Head of caudate nucleus (tissue), 42 donors: ENCODE measurements around the gene ZNF777.
"Not testable (repeated sequence)": the region's sequence is repeated elsewhere in the genome, so short reads cannot be mapped to it uniquely, and the experiment has no call there.

Experiments used
- DNase-seq, 42 donors: peaks; one replicate each; pipeline versions ENCODE4 v3.0.0 to v3.0.0-alpha.2; 2020 to 2021; ENCODE audit warnings: mixed read lengths in 7 of 42
- intact Hi-C: fragments of 100-400 bp; cut with DNase I; formaldehyde crosslinking; loops from one replicate; pipeline ENCODE4 v1.15.0; 2022

Gene ZNF777

DNA sequence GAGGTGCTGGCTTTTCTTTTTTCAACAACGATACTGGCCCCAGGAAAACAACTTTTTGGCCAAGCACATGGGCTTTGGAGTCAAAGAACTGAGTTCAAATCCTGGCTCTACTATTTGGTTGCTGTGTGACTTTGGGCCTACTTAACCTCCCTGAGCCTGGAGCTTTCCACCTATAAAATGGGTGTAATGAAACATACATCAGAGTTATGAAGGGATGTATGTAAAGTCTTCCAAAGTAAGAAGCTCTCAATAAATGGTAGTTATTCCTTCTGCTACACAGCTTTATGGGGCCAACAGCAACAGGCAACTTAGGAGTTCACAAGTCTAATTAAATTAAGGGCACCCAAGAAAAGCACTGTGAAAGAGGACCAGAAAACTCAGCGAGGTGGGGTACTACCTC lies 33.0 kb downstream of the ZNF777 start:
- no peak for DNase-seq
- intact Hi-C loops = loop anchor here (10.0 kb wide), 1 partner anchor 67 kb away; the partner anchor contains the start of gene ZNF746

DNA sequence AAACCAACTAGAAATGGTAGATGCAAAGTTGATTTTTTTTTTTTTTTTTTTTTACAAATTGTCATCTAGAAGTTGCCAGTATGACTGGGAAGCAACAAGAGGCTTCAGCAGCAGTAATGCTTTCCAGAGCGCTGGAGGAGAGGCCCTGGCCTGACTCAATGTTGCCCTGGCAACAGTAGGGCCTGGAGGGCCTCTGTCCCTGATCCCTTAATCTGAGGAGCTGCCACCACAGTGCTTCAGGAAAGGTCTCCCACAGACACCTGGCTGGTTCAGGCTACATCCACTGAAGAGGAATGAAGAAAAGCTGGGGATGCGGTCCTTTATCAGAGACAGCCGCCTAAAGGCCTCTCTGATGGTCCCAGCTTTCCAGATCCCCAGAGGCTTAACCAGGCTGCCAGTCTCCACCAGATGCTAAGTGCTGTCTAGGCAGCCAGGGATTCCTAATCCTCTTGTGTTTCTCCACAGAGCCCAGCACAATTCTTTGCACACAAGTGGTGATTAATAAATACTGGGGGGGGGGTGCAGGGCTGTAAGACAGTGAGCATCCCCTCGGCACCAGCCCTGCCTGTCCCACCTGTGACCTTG lies 33.7 kb downstream of the ZNF777 start:
- peak in 5 of 42 donors; percentile 11 to 55 (median 25) for DNase-seq
- intact Hi-C loops = loop anchor here (10.0 kb wide), 1 partner anchor 68 kb away; the partner anchor contains the start of gene ZNF746

DNA sequence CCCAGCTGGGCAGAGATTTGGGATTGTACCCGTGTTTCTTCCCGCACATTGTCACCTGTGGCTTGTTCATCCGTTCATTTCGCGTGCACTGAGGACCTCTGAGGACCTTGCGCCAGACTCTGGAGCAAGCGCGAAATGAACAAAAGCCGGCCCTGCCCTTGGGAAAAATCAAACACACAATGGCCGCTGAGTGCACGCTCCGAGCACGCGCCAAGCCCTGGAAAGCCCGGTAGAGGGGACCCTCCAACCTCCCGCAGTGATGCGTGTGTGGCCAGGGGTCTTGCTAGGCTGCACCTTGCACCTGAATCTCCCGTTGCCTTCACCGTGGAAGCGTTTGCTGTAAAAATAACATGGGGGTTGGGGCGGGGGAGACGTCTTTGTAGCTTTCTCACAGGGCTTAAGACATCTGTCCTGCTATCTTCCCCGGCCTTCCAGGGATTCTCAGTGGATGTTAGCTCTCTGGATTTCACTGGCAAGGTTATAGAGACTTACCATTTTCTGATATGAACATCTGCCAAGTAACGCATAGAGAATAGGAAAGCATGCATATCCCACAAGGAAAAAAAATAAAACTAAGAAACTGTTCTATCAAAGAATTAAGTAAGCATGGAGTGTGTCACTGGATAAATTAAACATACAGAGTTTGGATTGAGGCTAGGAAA lies 37.3 kb downstream of the ZNF777 start:
- intact Hi-C loops = loop anchor here (10.0 kb wide), 1 partner anchor 71 kb away; the partner anchor contains the start of gene ZNF746

DNA sequence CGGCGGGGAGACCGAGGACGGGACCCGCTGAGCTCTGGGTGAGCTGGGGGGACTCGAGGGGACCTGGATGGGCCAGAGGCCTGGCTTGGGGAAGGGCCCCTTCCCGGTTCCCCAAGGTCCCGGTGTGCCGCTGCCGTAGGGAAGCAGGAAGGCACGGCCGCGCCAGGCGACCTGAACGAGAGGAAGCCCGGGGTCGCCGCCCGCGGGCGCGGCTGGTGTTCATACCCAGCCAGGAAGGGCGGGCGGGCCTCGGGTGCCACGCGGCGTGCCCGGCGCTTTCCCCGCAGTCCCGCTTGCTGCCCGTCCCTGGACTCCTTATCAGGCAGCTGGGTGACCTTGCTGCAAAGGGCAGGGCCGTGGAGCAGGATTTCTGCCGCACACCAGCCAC lies 38.0 kb downstream of the ZNF777 start:
- intact Hi-C loops = loop anchor here (10.0 kb wide), 1 partner anchor 72 kb away; the partner anchor contains the start of gene ZNF746
- no peak for DNase-seq

More for the DNA sequence above, 37.3 kb downstream of the ZNF777 start:
- peak in 1 of 42 donors; percentile 42 for DNase-seq

DNA sequence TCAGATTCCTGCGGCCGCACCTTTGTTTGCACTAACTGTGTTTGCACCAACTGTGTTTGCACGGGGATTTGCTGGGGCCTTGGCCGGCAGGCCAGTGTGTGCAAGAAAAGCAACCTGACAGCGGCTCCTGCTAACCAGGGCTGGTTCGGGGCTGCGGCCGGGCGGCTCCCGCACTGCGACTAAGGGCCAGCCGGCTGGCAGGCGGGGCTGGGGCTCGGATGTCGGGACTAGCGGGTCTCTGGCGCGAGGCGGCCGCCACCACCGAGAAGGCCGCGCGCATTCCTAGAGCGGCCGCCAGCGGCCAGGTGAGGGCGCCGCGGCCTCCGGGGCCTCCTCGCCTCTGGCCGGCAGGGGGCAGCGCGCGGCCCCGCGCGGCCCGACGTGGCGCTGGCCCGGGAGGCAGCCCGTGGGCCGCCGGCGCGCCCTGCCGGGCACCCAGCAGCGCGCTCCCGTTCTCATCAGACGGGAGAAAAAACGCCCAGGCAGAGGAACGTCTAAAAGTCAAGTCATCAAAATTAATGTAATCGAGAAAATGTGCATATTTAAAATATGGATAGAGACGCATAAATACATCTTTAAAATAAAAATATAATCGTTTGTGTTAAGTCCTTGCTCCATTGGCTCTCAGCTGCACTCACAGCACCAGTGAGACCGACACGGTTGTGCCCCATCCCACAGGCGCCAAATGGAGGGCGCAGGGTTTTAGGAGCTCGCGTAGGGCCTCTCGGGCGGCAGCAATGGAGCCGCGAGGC lies 38.5 kb downstream of the ZNF777 start:
- DNase-seq = peak in 33 of 42 donors; percentile 21 to 71 (median 46)
- intact Hi-C loops = loop anchor here (10.0 kb wide), 1 partner anchor 72 kb away; the partner anchor contains the start of gene ZNF746

DNA sequence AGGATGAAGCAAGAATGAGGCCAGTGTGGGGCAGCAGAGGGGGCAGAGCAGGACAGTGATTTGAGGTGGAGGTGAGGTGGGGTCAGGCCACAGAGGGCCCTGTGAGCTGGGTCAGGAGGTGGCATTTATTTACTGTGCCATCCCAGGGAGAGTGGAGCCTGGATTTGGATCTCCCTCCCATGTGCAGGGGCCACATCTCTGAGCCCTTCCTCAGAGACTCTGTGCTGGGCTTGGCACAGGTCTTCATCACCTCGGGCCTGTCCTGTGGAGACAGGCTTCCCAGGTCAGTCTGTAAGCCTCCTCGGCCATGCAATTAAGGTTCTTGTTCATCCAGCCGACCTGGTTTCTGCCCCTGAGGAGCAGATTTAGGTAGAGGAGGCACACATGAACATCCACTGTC lies 40.9 kb downstream of the ZNF777 start:
- no peak for DNase-seq
- intact Hi-C loops = loop anchor here (10.0 kb wide), 1 partner anchor 75 kb away; the partner anchor contains the start of gene ZNF746

DNA sequence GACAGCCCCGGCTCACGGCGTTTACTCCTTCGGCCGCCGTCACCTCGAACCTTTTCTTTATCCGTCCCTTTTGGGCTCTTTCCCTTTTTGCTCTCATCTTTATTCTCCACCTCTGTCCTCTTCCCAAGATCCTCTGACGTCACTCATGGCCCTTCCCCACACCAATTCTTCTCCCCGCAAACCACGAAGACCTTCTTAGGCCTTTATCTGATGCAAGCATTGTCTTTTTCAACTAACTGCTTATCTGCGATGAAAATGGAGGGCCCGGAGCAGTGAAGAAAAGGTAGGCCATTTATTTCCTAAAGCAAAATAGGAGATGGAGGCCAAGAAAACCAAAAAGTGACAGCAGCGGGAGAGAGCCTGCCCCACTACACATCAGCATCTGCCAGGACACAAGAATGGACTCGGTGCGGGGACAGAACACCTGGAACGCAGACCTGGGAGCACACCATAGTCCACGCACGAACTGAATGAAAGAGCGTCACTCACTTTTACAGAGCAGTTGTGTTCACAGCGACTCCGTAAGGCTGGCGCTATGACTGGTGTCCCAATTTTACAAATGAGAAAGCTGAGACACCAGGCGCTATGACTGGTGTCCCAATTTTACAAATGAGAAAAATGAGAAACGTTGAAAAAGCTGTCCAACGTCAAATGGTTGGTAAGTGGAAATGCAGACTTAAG lies 45.3 kb downstream of the ZNF777 start:
- intact Hi-C loops = no loop called here

DNA sequence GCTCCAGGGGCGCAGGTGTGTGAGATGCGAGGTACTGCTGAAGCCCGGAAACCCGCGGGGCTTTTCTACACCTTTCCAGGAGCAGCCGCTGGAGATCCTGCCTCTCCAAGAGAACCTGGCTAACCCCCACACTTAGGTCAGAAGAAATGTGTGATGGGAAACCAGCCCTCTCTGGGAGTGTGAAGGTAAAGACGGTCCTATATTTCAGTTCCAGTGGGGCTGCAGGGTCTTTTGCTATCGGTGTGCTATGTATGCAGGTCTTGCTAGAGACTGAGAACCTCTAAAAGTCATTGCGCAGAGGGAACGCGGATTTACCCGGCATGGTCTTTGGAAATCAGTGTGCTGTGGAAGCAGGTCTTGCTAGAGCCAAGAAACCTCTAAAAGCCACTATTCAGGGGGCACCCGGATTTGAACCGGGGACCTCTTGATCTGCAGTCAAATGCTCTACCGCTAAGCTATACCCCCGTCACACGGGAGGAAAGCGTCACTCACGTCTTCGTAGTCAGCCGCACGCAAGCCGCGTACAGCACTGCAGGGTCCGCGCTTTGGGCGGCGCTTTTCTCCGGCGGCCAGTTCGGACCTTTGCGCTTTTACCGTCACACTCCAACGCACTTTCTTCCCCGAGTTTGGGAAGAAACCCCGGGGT lies 46.0 kb downstream of the ZNF777 start:
- peak; percentile 43 to 85 (median 69) for DNase-seq
- intact Hi-C loops = no loop called here

More for the DNA sequence above, 45.3 kb downstream of the ZNF777 start:
- DNase-seq = peak in 10 of 42 donors; percentile 14 to 53 (median 24)

DNA sequence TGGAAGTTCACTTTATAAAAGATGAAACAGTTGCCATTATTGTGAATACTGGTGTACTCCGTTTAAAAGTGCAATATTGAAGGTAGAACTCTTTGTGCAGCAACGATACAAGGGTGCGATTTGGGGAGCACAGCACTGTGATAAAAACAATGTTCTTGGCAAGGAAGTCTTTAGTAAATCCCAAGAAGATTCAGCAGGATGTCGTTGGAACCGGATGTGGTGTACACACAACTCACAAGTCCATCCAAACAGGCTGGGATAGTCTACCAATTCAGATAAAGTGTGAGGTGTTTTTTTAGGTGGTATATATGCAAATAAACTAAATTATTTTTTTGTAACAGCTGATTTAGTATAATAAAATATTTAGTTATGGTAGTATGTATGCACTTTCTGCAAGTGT lies 46.7 kb downstream of the ZNF777 start:
- intact Hi-C loops = no loop called here
- no peak for DNase-seq

DNA sequence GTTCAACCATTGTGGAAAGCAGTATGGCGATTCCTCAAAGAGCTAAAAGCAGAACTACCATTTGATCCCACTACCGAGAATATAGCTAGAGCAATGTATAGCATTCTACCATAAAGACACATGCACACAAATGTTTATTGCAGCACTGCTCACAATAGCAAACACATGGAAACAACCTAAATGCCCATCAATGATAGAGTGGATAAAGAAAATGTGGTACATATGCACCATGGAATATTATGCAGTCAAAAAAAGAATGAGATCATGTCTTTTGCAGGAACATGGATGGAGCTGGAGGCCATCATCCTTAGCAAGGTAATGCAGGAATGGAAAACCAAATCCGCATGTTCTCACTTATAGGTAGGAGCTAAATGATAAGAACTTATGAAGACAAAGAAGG lies 47.8 kb downstream of the ZNF777 start:
- intact Hi-C loops, DNase-seq: not testable (repeated sequence)

DNA sequence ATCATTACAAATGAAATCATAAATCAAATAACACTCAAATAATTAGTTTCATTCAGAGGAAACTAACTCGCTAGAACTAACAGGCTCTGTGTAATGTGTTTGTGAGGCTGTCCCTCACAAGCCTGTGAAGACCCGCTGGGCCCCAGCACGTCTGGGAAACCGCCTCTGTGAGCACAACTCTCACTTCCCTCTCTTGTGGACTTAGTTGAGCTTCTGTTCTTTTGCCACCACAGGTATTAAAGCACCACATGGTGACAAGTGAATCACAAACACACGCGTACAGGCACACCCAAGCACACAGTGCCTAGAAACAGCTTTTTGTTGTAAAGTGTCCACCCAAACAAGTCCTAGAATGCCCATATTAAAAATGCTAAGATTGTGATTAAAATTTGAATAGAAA lies 51.0 kb downstream of the ZNF777 start:
- DNase-seq = no peak
- intact Hi-C loops = no loop called here

DNA sequence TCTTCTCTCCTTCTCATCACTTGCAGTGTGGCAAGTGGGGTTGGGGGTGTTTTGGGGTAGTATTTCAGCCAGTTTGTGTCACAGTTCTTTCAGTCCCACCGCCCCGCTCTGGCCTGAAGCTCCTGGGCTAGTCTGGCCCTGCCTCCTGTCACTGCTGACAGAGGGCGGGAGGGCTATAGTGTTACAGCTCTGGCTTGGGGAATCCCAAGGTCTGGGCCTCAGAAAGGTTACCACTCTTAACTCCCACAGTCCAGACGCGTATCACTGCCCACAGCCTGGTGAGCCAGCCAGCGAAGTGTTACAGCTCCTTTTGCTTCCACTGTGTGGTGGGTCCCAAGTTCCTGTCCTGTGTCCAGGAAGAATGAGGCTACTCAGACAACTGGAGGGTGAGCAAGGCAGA lies 56.0 kb downstream of the ZNF777 start:
- DNase-seq = no peak
- intact Hi-C loops = no loop called here

DNA sequence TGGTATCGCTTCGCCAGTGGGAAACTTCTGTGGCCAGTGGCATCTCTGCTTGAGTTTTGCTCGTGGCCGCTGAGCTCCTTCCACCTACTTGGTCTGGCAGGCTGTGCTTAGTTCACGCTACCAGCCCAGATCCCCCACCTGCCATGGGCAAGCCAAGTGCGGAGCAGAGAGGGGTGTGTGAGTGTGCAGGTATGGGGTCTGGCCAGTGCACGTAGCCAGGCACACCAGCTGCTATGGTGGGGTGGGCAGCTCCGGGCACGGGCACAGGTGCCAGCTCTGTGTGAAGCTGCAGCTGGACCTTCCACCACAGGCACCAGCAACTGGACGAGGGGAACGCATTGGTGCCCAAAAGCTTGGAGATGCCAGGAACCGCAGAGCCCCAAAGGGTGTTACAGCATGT lies 56.5 kb downstream of the ZNF777 start:
- no peak for DNase-seq
- intact Hi-C loops = no loop called here

DNA sequence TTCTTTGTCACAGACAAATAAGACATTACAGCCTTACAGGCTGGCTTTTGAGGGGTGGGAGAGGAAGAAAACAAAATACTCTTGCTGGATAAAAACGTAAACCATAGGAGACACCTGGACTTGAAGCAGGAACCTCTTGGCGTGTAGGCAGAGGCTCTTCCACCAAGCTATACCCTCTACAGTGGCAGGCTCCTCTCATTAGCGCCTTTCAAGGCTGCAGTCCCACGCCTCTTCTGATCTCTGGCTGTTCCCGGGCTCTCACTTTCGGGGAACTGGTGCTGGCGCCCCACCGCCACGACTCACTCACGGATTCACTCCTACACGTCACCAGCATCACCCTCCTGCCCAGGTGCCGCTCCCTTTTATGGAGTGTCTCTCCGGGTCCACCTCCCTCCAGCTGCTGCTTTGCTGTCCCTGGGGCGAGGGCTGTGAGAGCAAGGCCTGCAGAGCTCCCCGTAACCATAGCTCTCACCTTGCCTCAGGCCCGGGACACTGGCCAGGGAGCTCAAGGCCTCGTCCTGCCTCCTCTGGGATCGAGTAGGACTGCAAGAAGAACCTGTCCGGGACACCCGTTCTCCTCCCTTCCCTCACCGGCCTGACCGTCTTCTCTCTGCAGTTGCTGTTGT lies 62.6 kb downstream of the ZNF777 start:
- intact Hi-C loops = no loop called here
- no peak for DNase-seq

DNA sequence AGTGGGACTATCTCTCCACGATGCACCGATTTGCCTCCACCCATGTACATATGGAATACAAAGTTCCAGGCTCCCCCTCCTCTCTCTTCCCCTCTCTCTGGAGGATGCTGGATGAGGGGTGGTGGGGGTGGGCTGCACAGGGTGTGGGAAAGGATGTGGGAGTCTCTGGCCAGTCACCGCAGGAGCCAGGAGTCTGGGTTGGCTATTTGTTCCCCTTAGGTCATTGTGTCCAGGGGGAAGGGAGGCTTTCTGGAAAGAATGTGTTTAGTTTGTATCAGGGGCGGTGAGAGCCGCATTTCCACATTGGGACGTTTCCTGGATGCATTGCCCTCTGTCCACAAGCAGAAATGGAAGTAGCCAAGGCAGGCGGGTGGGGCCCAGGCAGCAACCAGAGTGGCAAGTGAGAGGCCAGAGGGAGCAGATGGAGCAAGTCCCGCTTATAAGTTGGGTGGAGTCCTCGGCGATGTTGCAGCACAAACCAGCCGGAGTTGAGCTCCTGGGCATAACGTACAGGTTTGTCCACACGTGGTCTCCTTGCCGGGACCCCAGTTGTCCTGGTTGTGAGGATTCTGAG lies 63.3 kb downstream of the ZNF777 start:
- intact Hi-C loops = no loop called here
- no peak for DNase-seq

DNA sequence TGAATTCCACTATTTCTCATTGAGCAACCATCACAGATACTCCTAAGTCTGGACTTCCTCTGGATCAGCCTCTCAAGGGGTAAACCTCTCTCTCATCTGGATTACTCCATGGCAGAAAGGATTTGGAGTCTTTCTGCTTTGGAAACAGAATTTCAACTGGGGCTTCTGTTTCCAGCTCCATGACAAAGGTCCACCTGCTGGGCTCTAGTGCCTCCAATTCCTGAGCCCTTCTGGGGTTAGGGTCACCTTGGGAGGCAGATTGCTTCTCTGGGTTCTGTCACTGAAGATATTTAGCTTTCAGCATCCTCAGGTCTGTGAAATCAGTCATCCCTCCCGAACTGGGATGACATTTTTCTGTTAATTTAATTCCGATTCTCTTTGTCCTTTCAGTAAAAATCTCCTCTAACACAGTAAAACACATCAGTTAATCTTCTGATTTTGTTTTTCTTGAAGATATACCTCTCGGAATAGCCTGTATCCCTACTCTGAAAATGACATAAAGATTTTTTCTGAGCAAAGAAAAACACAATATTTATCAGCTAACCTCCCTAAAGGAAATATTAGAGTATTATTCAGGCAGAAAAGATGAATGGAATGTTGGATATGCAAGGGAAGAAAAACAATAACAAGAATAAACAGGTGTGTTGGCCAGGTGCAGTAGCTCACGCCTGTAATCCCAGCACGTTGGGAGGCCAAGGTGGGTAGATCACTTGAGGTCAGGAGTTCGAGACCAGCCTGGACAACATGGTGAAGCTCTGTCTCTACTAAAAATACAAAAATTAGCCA lies 72.1 kb downstream of the ZNF777 start:
- DNase-seq, intact Hi-C loops: not testable (repeated sequence)

DNA sequence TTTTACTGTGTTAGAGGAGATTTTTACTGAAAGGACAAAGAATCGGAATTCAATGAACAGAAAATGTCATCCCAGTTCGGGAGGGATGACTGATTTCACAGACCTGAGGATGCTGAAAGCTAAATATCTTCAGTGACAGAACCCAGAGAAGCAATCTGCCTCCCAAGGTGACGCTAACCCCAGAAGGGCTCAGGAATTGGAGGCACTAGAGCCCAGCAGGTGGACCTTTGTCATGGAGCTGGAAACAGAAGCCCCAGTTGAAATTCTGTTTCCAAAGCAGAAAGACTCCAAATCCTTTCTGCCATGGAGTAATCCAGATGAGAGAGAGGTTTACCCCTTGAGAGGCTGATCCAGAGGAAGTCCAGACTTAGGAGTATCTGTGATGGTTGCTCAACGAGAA lies 74.3 kb downstream of the ZNF777 start:
- intact Hi-C loops, DNase-seq: not testable (repeated sequence)
